ENCODE measurements around the gene TBX19. TPM values are rescaled to one million over a fixed set of nuclear protein-coding genes. Genes with fewer than 3 reads are reported as not detected.

The TBX19 gene
- total and polyA plus RNA-seq, 2 experiments from 2014 or later = 0.57 to 1.9 TPM

- Histone ChIP-seq H3K4me2 (peak overlapping the region; percentile 1), H3K79me2 (no peaks in the 10 kb centered on the region)
- TF ChIP-seq EZH2 (IDR thresholded peaks at IDR 0.05; ENCODE audit: borderline replicate concordance) (no peak), EZH2phosphoT487 (IDR thresholded peaks at IDR 0.05; ENCODE audit: low read depth, severe bottlenecking, unreplicated experiment) (no peak), CTCF (IDR thresholded peaks at IDR 0.05; ENCODE audit: poor library complexity) (no peak)
Measured at GRCh38 chr1:168301664-168302320, 21.1 kb downstream of the TBX19 start.

GRCh38 chr1:168303716-168304540 is 23.3 kb downstream of the TBX19 start:
- peaks cover 19% of the 10 kb centered on the region for H3K4me1 ChIP-seq (ENCODE audit: insufficient read depth)
- no peaks in the 10 kb centered on the region for H3K27me3 ChIP-seq
- H4K20me1 ChIP-seq (ENCODE audit: insufficient read depth, poor library complexity, severe bottlenecking) = no peaks in the 10 kb centered on the region
- DNase-seq (ENCODE audit: low spot score) = no peak
- 78% methylated on average over 7 of the region's 7 CpGs for WGBS (ENCODE audit: low lambda C conversion rate, missing lambda C conversion rate)
- TF ChIP-seq EZH2 (IDR thresholded peaks at IDR 0.05; ENCODE audit: borderline replicate concordance) = no peak
- TF ChIP-seq CTCF (IDR thresholded peaks at IDR 0.05; ENCODE audit: poor library complexity) = no peak
- no peak for TF ChIP-seq EZH2phosphoT487 (IDR thresholded peaks at IDR 0.05; ENCODE audit: low read depth, severe bottlenecking, unreplicated experiment)
- no peaks in the 10 kb centered on the region for H3K9me3 ChIP-seq (ENCODE audit: low read depth)
- H3K36me3 ChIP-seq (replicated peaks; ENCODE audit: insufficient read depth, low read depth) = no peaks in the 10 kb centered on the region
- no peak overlapping the region for H3K4me2 ChIP-seq
- no peak overlapping the region for H3K4me3 ChIP-seq
- no peaks in the 10 kb centered on the region for H3K9me2 ChIP-seq (replicated peaks; ENCODE audit: insufficient read depth)
- no peak overlapping the region for H3K27ac ChIP-seq
- no peaks in the 10 kb centered on the region for H3K79me2 ChIP-seq
- no peak overlapping the region for H2AFZ ChIP-seq

More at GRCh38 chr1:168301664-168302320, 21.1 kb downstream of the TBX19 start:
- 37% methylated on average over 3 of the region's 3 CpGs for WGBS (ENCODE audit: low lambda C conversion rate, missing lambda C conversion rate)
- Histone ChIP-seq H3K27ac (peak overlapping the region; percentile 80), H3K27me3 (no peaks in the 10 kb centered on the region), H3K9me2 (replicated peaks; ENCODE audit: insufficient read depth) (no peaks in the 10 kb centered on the region), H2AFZ (no peak overlapping the region), H3K9me3 (ENCODE audit: low read depth) (no peaks in the 10 kb centered on the region), H4K20me1 (ENCODE audit: insufficient read depth, poor library complexity, severe bottlenecking) (no peaks in the 10 kb centered on the region), H3K4me1 (ENCODE audit: insufficient read depth) (peaks cover 19% of the 10 kb centered on the region), H3K4me3 (no peak overlapping the region), H3K36me3 (replicated peaks; ENCODE audit: insufficient read depth, low read depth) (no peaks in the 10 kb centered on the region)
- DNase-seq (ENCODE audit: low spot score) = peak; percentile 41

- no peaks in the 10 kb centered on the region for H3K27me3 ChIP-seq
- no peak for DNase-seq (ENCODE audit: low spot score)
- H3K9me2 ChIP-seq (replicated peaks; ENCODE audit: insufficient read depth) = no peaks in the 10 kb centered on the region
- peaks cover 19% of the 10 kb centered on the region for H3K4me1 ChIP-seq (ENCODE audit: insufficient read depth)
- TF ChIP-seq EZH2phosphoT487 (IDR thresholded peaks at IDR 0.05; ENCODE audit: low read depth, severe bottlenecking, unreplicated experiment) (no peak), CTCF (IDR thresholded peaks at IDR 0.05; ENCODE audit: poor library complexity) (no peak), EZH2 (IDR thresholded peaks at IDR 0.05; ENCODE audit: borderline replicate concordance) (no peak)
- H3K4me3 ChIP-seq = no peak overlapping the region
- no peak overlapping the region for H3K27ac ChIP-seq
- no peak overlapping the region for H2AFZ ChIP-seq
- WGBS (ENCODE audit: low lambda C conversion rate, missing lambda C conversion rate) = 96% methylated on average over 5 of the region's 5 CpGs
- H3K36me3 ChIP-seq (replicated peaks; ENCODE audit: insufficient read depth, low read depth) = no peaks in the 10 kb centered on the region
- H3K4me2 ChIP-seq = no peak overlapping the region
- no peaks in the 10 kb centered on the region for H3K79me2 ChIP-seq
- H3K9me3 ChIP-seq (ENCODE audit: low read depth) = no peaks in the 10 kb centered on the region
- no peaks in the 10 kb centered on the region for H4K20me1 ChIP-seq (ENCODE audit: insufficient read depth, poor library complexity, severe bottlenecking)
Measured at GRCh38 chr1:168304865-168305264, 24.2 kb downstream of the TBX19 start.

Data from hepatocyte (in vitro differentiated cells).